ENCODE measurements around the gene MBP.
A peak's percentile ranks its signal among the peaks of the same experiment; 100 is the strongest.

The MBP gene

GRCh38 chr18:77165503-77166188, 33.1 kb upstream of the MBP start:
- ATAC-seq (ENCODE audit: low read depth) (no peak), DNase-seq (ENCODE audit: low spot score) (no peak)
- no peaks in the 10 kb centered on the region for H3K27me3 ChIP-seq (ENCODE audit: insufficient read depth, poor library complexity, severe bottlenecking)
- H3K36me3 ChIP-seq (ENCODE audit: low read depth) = no peaks in the 10 kb centered on the region
- no peak overlapping the region for H3K4me3 ChIP-seq (ENCODE audit: severe bottlenecking)
- no peaks in the 10 kb centered on the region for H3K9me3 ChIP-seq (ENCODE audit: severe bottlenecking)
- H3K27ac ChIP-seq (ENCODE audit: poor library complexity, severe bottlenecking) = no peak overlapping the region
- TF ChIP-seq, protein P1, sequence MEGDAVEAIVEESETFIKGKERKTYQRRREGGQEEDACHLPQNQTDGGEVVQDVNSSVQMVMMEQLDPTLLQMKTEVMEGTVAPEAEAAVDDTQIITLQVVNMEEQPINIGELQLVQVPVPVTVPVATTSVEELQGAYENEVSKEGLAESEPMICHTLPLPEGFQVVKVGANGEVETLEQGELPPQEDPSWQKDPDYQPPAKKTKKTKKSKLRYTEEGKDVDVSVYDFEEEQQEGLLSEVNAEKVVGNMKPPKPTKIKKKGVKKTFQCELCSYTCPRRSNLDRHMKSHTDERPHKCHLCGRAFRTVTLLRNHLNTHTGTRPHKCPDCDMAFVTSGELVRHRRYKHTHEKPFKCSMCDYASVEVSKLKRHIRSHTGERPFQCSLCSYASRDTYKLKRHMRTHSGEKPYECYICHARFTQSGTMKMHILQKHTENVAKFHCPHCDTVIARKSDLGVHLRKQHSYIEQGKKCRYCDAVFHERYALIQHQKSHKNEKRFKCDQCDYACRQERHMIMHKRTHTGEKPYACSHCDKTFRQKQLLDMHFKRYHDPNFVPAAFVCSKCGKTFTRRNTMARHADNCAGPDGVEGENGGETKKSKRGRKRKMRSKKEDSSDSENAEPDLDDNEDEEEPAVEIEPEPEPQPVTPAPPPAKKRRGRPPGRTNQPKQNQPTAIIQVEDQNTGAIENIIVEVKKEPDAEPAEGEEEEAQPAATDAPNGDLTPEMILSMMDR (IDR thresholded peaks at IDR 0.05; ENCODE audit: poor library complexity, severe bottlenecking) = no peak
- peaks cover 15% of the 10 kb centered on the region for H3K4me1 ChIP-seq (ENCODE audit: insufficient read depth, poor library complexity, severe bottlenecking)

- Histone ChIP-seq H3K4me3 (ENCODE audit: severe bottlenecking) (no peak overlapping the region), H3K4me1 (ENCODE audit: insufficient read depth, poor library complexity, severe bottlenecking) (peaks cover 15% of the 10 kb centered on the region), H3K27me3 (ENCODE audit: insufficient read depth, poor library complexity, severe bottlenecking) (no peaks in the 10 kb centered on the region), H3K9me3 (ENCODE audit: severe bottlenecking) (no peaks in the 10 kb centered on the region), H3K27ac (ENCODE audit: poor library complexity, severe bottlenecking) (no peak overlapping the region), H3K36me3 (ENCODE audit: low read depth) (no peaks in the 10 kb centered on the region)
- no peak for ATAC-seq (ENCODE audit: low read depth)
- no peak for DNase-seq (ENCODE audit: low spot score)
- TF ChIP-seq, protein P1 (IDR thresholded peaks at IDR 0.05; ENCODE audit: poor library complexity, severe bottlenecking) = no peak
Measured at GRCh38 chr18:77164763-77165485, 32.3 kb upstream of the MBP start.

- no peaks in the 10 kb centered on the region for H3K9me3 ChIP-seq (ENCODE audit: severe bottlenecking)
- TF ChIP-seq, protein P1 (IDR thresholded peaks at IDR 0.05; ENCODE audit: poor library complexity, severe bottlenecking) = no peak
- no peaks in the 10 kb centered on the region for H3K27me3 ChIP-seq (ENCODE audit: insufficient read depth, poor library complexity, severe bottlenecking)
- H3K4me1 ChIP-seq (ENCODE audit: insufficient read depth, poor library complexity, severe bottlenecking) = peaks cover 15% of the 10 kb centered on the region
- ATAC-seq (ENCODE audit: low read depth) (no peak), DNase-seq (ENCODE audit: low spot score) (no peak)
- H3K36me3 ChIP-seq (ENCODE audit: low read depth) = no peaks in the 10 kb centered on the region
- no peak overlapping the region for H3K4me3 ChIP-seq (ENCODE audit: severe bottlenecking)
- H3K27ac ChIP-seq (ENCODE audit: poor library complexity, severe bottlenecking) = no peak overlapping the region
Measured at GRCh38 chr18:77164026-77164425, 31.4 kb upstream of the MBP start.

DNA sequence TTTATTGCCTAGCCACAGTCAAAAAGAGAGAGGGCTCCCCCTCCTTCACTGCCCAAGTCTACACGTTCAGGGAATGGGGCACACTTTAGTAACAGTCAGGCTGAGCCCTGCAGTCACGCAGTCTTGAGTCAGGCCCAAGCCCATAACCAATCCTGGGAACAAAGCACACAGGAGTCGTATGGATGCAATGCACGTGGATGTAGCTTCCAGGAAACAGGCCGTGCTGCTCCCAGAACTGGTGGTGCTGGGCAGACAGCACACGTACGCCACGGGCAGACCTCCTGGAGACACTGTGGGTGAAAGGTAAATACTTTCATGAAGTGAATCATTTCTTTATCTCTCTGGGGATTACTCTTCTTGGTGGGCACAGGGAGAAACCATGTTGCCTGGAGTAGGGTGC, 30.0 kb upstream of the MBP start:
- no peaks in the 10 kb centered on the region for H3K36me3 ChIP-seq (ENCODE audit: low read depth)
- peak; percentile 34; the same call in 1 of the 3 replicates for ATAC-seq (ENCODE audit: low read depth)
- H3K27me3 ChIP-seq (ENCODE audit: insufficient read depth, poor library complexity, severe bottlenecking) = no peaks in the 10 kb centered on the region
- peaks cover 15% of the 10 kb centered on the region for H3K4me1 ChIP-seq (ENCODE audit: insufficient read depth, poor library complexity, severe bottlenecking)
- peak overlapping the region; percentile 71 for H3K27ac ChIP-seq (ENCODE audit: poor library complexity, severe bottlenecking)
- DNase-seq (ENCODE audit: low spot score) = no peak
- no peaks in the 10 kb centered on the region for H3K9me3 ChIP-seq (ENCODE audit: severe bottlenecking)
- H3K4me3 ChIP-seq (ENCODE audit: severe bottlenecking) = no peak overlapping the region
- TF ChIP-seq, protein P1 (IDR thresholded peaks at IDR 0.05; ENCODE audit: poor library complexity, severe bottlenecking) = no peak

- peak overlapping the region; percentile 71 for H3K27ac ChIP-seq (ENCODE audit: poor library complexity, severe bottlenecking)
- TF ChIP-seq, protein P1 (IDR thresholded peaks at IDR 0.05; ENCODE audit: poor library complexity, severe bottlenecking) = no peak
- no peak overlapping the region for H3K4me3 ChIP-seq (ENCODE audit: severe bottlenecking)
- ATAC-seq (ENCODE audit: low read depth) (peak; percentile 95), DNase-seq (ENCODE audit: low spot score) (no peak)
- no peaks in the 10 kb centered on the region for H3K36me3 ChIP-seq (ENCODE audit: low read depth)
- H3K9me3 ChIP-seq (ENCODE audit: severe bottlenecking) = no peaks in the 10 kb centered on the region
- no peaks in the 10 kb centered on the region for H3K27me3 ChIP-seq (ENCODE audit: insufficient read depth, poor library complexity, severe bottlenecking)
- H3K4me1 ChIP-seq (ENCODE audit: insufficient read depth, poor library complexity, severe bottlenecking) = peaks cover 15% of the 10 kb centered on the region
Measured at GRCh38 chr18:77161961-77162360, 29.4 kb upstream of the MBP start.
